ENCODE results near the gene ARHGEF2. TPM values are rescaled to one million over a fixed set of nuclear protein-coding genes. Genes with fewer than 3 reads are reported as not detected.

ARHGEF2 gene
- total and polyA plus RNA-seq, 9 of the 15 experiments (the other 6 are each of a cell fraction or from before 2014, with no cell fraction given), result 7.1 to 162 (median 62.2) TPM

GRCh38 chr1:156026588-156026987 lies 48.2 kb upstream of the ARHGEF2 start:
- WGBS (ENCODE audit: insufficient coverage, low coverage, missing lambda C conversion rate), result 34% methylated on average over 4 of the region's 4 CpGs
- in situ Hi-C loops (cut with MboI), result no loop called here
- DNase-seq (ENCODE audit: extremely low read depth in 1 of 4, low spot score in 3 of 4), result no peak
- FAIRE-seq, result no peak
- H4K20me1 ChIP-seq (replicated peaks; ENCODE audit: control insufficient read depth, insufficient read depth, low read length), result no peaks in the 10 kb centered on the region
- intact Hi-C loops (cut with micrococcal nuclease), result loop anchor here (5.0 kb wide), 1 partner anchor 41 kb away; no protein-coding TSS in a partner anchor
- H3K9me3 ChIP-seq (replicated peaks; ENCODE audit: control insufficient read depth, insufficient read depth, low read depth, low read length), result no peaks in the 10 kb centered on the region
- H3K79me2 ChIP-seq (ENCODE audit: control insufficient read depth, insufficient read depth, low read length), result no peaks in the 10 kb centered on the region
- POLR2A ChIA-PET, result no interaction called here
- H3K9me1 ChIP-seq (ENCODE audit: control insufficient read depth, insufficient read depth, low read length), result no peaks in the 10 kb centered on the region
- CTCF ChIA-PET (ENCODE audit: low intra/inter-chr PET ratio), result interaction anchor here (0.6 kb wide), 1 partner anchor 292 kb away, joined by 3 read pairs; no protein-coding TSS in a partner anchor
- no peak overlapping the region for H3K9ac ChIP-seq (ENCODE audit: insufficient read depth in 1 of 2, low read depth in 2 of 2, low read length in 2 of 2)
- BruUV-seq (replicated peaks), result no TSS peak
- no peak for ATAC-seq
- peaks cover 3 to 4% of the 10 kb centered on the region in 2 experiments; a peak in 2 of 5 replicates for H3K4me1 ChIP-seq (replicated peaks in 1 of 2; ENCODE audit: control insufficient read depth in 2 of 2, insufficient read depth in 2 of 2, low read length in 2 of 2)
- H3K4me3 ChIP-seq, result no peak overlapping the region
- no peaks in the 10 kb centered on the region for H3K36me3 ChIP-seq (ENCODE audit: control insufficient read depth, insufficient read depth, low read length)
- no peak overlapping the region for H2AFZ ChIP-seq (ENCODE audit: low read depth, low read length)
- no peaks in the 10 kb centered on the region for H3K27me3 ChIP-seq (ENCODE audit: control insufficient read depth in 2 of 2, insufficient read depth in 2 of 2, low read length in 2 of 2)
- no peak overlapping the region for H3K4me2 ChIP-seq (ENCODE audit: insufficient read depth, low read length)
- TF ChIP-seq ZNF280A (IDR thresholded peaks at IDR 0.05; ENCODE audit: low read depth, partially characterized antibody), result no peak
- no peak for TF ChIP-seq ATF7 (IDR thresholded peaks at IDR 0.05)
- TF ChIP-seq TCF3 (CRISPR knock-in tag; IDR thresholded peaks at IDR 0.05), result no peak
- TF ChIP-seq ZNF184 (CRISPR knock-in tag; IDR thresholded peaks at IDR 0.05), result no peak
- no peak for TF ChIP-seq MYC (IDR thresholded peaks at IDR 0.05; ENCODE audit: low read depth, low read length)
- no peak for TF ChIP-seq MYC (CRISPR knock-in tag; IDR thresholded peaks at IDR 0.05; ENCODE audit: borderline replicate concordance, low read depth)
- TF ChIP-seq ZBTB26 (CRISPR knock-in tag; IDR thresholded peaks at IDR 0.05), result no peak
- no peak for TF ChIP-seq KDM5B (IDR thresholded peaks at IDR 0.05; ENCODE audit: insufficient replicate concordance, low read depth, low read length)
- TF ChIP-seq MEF2D (tag; conservative IDR thresholded peaks at IDR 0.05; ENCODE audit: low read depth), result no peak
- no peak overlapping the region for H3K27ac ChIP-seq (ENCODE audit: extremely low read depth, low read depth, low read length)

Data from K562 (cell line).